Thoracic aorta (tissue), 2 donors: ENCODE measurements around the gene CES5A. TPM values are rescaled to one million over a fixed set of nuclear protein-coding genes. Genes with fewer than 3 reads are reported as not detected.
"Not testable (repeated sequence)": the region's sequence is repeated elsewhere in the genome, so short reads cannot be mapped to it uniquely, and the experiment has no call there.

ENCODE experiments used
- ATAC-seq: fragments of 150-250 bp; one replicate; pipeline ENCODE4 v1.8.0; 2017; ENCODE audit warnings: low read depth; ENCODE audit not compliant: insufficient number of reproducible peaks, low FRiP score
- DNase-seq: peaks from one replicate; pipeline ENCODE4 v3.0.0-alpha.2; 2020; ENCODE audit warnings: low spot score
- H3K27ac ChIP-seq, 2 donors: fragments of 200-600 bp; sonication (generic); 1 replicate in 1 of 2; 2 replicates in 1 of 2; pipeline ENCODE4 v1.5.1; 2016; ENCODE audit warnings: mild to moderate bottlenecking in 2 of 2, moderate library complexity in 2 of 2
- H3K27me3 ChIP-seq: fragments of 200-600 bp; sonication (generic); replicated peaks from 2 replicates; pipeline ENCODE4 v1.6.0; 2016; ENCODE audit warnings: mild to moderate bottlenecking; ENCODE audit not compliant: insufficient read depth
- H3K36me3 ChIP-seq: fragments of 200-600 bp; sonication (generic); one replicate; pipeline ENCODE4 v1.5.1; 2016
- H3K4me1 ChIP-seq, 2 donors: fragments of 200-600 bp; sonication (generic); 1 replicate in 1 of 2; 2 replicates in 1 of 2; pipeline versions ENCODE4 v1.5.1 to v1.6.0; 2016; ENCODE audit warnings: low read depth in 2 of 2, mild to moderate bottlenecking in 1 of 2; ENCODE audit not compliant: control insufficient read depth in 1 of 2
- H3K4me3 ChIP-seq: fragments of 200-600 bp; sonication (generic); 2 replicates; pipeline ENCODE4 v1.5.1; 2016; ENCODE audit warnings: mild to moderate bottlenecking
- H3K9me3 ChIP-seq: fragments of 200-600 bp; sonication (generic); 2 replicates; pipeline ENCODE4 v1.5.1; 2016
- total RNA-seq, 2 donors: library from RNA; depleted of rRNA; stranded (reverse); fragments of >200 nt; gene quantifications; one replicate each; pipeline versions ENCODE4 v1.1.0 to v1.2.3, GENCODE V29; 2016
- TF ChIP-seq, protein P1 (sequence below): fragments of 200-600 bp; sonication (generic); IDR thresholded peaks from one replicate; pipeline ENCODE4 v1.5.1; 2019; ENCODE audit warnings: antibody characterized with exemption

The CES5A gene
- total RNA-seq, 2 donors from 2014 or later: not detected

DNA sequence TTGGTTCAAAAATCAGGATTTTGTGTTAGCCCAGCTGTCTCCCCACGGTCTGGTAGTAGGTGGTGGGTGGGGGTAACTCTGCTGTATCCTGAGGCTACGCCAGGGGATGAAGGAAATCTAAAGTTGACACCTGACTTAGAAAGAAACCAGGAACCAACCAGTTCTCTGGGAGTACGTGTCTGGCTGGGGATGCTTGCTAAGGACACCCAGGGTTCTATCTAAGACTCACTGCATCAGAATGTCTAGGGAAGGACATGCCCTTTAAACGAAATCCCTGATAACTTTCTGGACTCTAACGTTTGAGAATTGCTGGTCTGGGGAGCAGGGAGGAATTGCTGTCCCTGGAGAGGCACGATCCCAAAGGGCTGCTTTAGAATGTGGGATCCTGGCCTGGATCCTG, 39.2 kb upstream of the CES5A start:
- no peak for ATAC-seq
- TF ChIP-seq, protein P1, sequence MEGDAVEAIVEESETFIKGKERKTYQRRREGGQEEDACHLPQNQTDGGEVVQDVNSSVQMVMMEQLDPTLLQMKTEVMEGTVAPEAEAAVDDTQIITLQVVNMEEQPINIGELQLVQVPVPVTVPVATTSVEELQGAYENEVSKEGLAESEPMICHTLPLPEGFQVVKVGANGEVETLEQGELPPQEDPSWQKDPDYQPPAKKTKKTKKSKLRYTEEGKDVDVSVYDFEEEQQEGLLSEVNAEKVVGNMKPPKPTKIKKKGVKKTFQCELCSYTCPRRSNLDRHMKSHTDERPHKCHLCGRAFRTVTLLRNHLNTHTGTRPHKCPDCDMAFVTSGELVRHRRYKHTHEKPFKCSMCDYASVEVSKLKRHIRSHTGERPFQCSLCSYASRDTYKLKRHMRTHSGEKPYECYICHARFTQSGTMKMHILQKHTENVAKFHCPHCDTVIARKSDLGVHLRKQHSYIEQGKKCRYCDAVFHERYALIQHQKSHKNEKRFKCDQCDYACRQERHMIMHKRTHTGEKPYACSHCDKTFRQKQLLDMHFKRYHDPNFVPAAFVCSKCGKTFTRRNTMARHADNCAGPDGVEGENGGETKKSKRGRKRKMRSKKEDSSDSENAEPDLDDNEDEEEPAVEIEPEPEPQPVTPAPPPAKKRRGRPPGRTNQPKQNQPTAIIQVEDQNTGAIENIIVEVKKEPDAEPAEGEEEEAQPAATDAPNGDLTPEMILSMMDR: no peak

GRCh38 chr16:55913716-55914115, 38.5 kb upstream of the CES5A start:
- H3K4me3 ChIP-seq: no peak overlapping the region
- TF ChIP-seq, protein P1: no peak
- H3K9me3 ChIP-seq: no peaks in the 10 kb centered on the region
- H3K27me3 ChIP-seq: no peaks in the 10 kb centered on the region
- no peak overlapping the region for H3K27ac ChIP-seq
- H3K36me3 ChIP-seq: no peaks in the 10 kb centered on the region
- no peaks in the 10 kb centered on the region for H3K4me1 ChIP-seq
- DNase-seq (no peak), ATAC-seq (no peak)

More for the DNA sequence above, 39.2 kb upstream of the CES5A start:
- Histone ChIP-seq H3K27ac (no peak overlapping the region), H3K4me1 (no peaks in the 10 kb centered on the region), H3K4me3 (no peak overlapping the region), H3K27me3 (no peaks in the 10 kb centered on the region), H3K36me3 (no peaks in the 10 kb centered on the region), H3K9me3 (no peaks in the 10 kb centered on the region)
- DNase-seq: no peak

DNA sequence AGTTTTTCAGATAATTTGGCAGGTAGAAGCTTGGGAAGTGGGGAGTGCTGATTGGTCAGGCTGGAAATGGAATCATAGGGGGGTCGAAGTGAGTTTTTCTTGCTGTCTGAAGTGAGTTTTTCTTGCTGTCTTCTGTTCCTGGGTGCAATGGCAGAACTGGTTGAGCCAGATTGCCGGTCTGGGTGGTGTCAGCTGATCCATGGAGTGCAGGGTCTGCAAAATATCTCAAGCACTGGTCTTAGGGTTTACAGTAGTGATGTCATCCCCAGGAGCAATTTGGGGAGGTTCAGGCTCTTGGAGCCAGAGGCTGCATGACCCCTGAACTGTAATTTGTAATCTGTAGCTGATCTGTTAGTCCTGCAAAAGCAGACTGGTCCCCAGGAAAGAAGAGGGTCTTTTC, 37.9 kb upstream of the CES5A start:
- not testable (repeated sequence) for H3K9me3 ChIP-seq, H3K27me3 ChIP-seq, ATAC-seq, DNase-seq, H3K36me3 ChIP-seq, H3K27ac ChIP-seq, H3K4me1 ChIP-seq, H3K4me3 ChIP-seq

GRCh38 chr16:55912022-55912421, 36.8 kb upstream of the CES5A start:
- Histone ChIP-seq H3K27me3 (no peaks in the 10 kb centered on the region), H3K36me3 (no peaks in the 10 kb centered on the region), H3K9me3 (no peaks in the 10 kb centered on the region), H3K4me3 (no peak overlapping the region), H3K4me1 (no peaks in the 10 kb centered on the region), H3K27ac (no peak overlapping the region)
- TF ChIP-seq, protein P1: no peak
- no peak for ATAC-seq
- DNase-seq: no peak

DNA sequence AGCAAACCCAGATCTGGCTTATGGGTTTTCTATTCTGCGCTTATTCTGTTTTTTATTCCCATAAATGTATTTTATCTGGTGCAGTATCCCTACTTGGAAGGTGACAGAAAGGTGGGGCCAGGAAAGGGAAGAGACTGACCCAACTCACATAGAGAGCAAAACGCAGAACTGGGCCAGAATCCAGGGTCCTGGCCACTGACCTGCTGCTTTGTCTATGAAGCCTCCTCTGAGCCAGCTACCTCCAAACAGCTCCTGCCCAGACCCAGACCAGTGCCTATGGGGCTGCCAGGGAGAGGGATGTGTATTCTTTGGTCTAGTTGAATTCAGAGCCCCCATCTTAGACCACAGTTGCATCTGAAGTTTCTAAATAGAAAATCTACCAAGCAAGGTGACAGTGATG, 36.4 kb upstream of the CES5A start:
- TF ChIP-seq, protein P1: no peak
- Histone ChIP-seq H3K36me3 (no peaks in the 10 kb centered on the region), H3K4me1 (no peaks in the 10 kb centered on the region), H3K4me3 (no peak overlapping the region), H3K27me3 (no peaks in the 10 kb centered on the region), H3K27ac (no peak overlapping the region), H3K9me3 (no peaks in the 10 kb centered on the region)
- DNase-seq (no peak), ATAC-seq (no peak)

GRCh38 chr16:55909876-55910275, 34.7 kb upstream of the CES5A start:
- Histone ChIP-seq H3K4me3 (no peak overlapping the region), H3K36me3 (no peaks in the 10 kb centered on the region), H3K4me1 (no peaks in the 10 kb centered on the region), H3K27me3 (no peaks in the 10 kb centered on the region), H3K9me3 (no peaks in the 10 kb centered on the region), H3K27ac (no peak overlapping the region)
- TF ChIP-seq, protein P1: no peak
- ATAC-seq: no peak
- no peak for DNase-seq
